ENCODE data around the gene ZFX. TPM values are rescaled to one million over a fixed set of nuclear protein-coding genes. Genes with fewer than 3 reads are reported as not detected.

Gene ZFX
- total RNA-seq, 1 experiment from 2014 or later: 43.3 TPM

DNA sequence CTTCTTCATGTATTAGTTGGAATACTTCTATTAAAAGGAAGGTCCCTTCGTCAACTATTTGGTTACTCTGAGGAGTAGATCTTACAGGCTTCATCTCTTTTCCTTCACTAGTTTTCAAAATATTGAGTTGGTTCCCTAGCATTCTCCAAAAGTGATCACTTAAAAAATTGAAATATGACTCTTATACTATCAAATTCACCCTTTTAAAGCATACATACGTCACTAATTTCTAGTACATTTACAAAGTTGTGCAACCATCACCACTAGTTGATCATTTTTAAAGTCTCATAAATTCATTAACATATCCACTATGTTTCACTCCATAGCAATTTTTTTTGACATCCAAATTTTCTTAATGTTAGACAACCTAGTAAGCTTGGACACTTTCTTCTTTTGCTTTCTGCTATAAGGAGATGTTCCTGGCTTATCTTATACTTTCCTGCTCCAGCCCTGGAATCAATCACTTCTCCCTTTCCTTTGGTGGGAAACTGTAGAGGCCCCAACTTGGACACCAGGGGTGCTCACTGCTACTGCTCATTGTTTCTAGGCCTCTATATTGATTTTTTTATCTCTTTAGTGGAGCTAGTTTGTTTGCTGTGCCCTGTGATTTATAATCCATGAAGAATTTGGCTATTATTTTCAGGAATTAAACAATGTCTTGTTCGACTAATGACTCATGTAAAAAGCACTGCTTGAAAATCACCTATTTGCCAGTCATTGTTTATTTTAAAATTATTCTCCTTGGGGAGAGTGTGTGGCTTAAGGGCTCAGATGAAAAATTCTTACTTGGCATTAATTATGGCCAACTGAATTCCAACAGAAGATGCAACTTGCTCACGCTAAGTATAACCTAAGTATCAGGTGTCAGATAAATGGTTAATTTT, 4.0 kb upstream of the ZFX start:
- no peaks in the 10 kb centered on the region for H3K9me3 Mint-ChIP-seq (ENCODE audit: low read depth, unreplicated experiment)
- H3K4me1 Mint-ChIP-seq (ENCODE audit: low read depth, unreplicated experiment): peaks cover 29% of the 10 kb centered on the region
- intact Hi-C loops (cut with micrococcal nuclease; ENCODE audit: unreplicated experiment): loop anchor here (1.0 kb wide), 1 partner anchor 63 kb away; no protein-coding TSS in a partner anchor
- CTCF ChIA-PET: interaction anchor here (0.6 kb wide), 1 partner anchor 119 kb away, joined by 5 read pairs; no protein-coding TSS in a partner anchor
- DNase-seq: peak; percentile 34
- no TSS peak for BruUV-seq (replicated peaks)
- peaks cover 17% of the 10 kb centered on the region for H3K36me3 Mint-ChIP-seq (ENCODE audit: insufficient read depth, unreplicated experiment)
- H3K27me3 Mint-ChIP-seq (ENCODE audit: unreplicated experiment): no peaks in the 10 kb centered on the region
- H3K27ac Mint-ChIP-seq (ENCODE audit: unreplicated experiment): peak overlapping the region; percentile 83
- peak overlapping the region; percentile 33 for H3K4me3 Mint-ChIP-seq (ENCODE audit: low read depth, unreplicated experiment)
- TF ChIP-seq, protein P1, sequence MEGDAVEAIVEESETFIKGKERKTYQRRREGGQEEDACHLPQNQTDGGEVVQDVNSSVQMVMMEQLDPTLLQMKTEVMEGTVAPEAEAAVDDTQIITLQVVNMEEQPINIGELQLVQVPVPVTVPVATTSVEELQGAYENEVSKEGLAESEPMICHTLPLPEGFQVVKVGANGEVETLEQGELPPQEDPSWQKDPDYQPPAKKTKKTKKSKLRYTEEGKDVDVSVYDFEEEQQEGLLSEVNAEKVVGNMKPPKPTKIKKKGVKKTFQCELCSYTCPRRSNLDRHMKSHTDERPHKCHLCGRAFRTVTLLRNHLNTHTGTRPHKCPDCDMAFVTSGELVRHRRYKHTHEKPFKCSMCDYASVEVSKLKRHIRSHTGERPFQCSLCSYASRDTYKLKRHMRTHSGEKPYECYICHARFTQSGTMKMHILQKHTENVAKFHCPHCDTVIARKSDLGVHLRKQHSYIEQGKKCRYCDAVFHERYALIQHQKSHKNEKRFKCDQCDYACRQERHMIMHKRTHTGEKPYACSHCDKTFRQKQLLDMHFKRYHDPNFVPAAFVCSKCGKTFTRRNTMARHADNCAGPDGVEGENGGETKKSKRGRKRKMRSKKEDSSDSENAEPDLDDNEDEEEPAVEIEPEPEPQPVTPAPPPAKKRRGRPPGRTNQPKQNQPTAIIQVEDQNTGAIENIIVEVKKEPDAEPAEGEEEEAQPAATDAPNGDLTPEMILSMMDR (IDR thresholded peaks at IDR 0.05; ENCODE audit: unreplicated experiment): peak; percentile 25

DNA sequence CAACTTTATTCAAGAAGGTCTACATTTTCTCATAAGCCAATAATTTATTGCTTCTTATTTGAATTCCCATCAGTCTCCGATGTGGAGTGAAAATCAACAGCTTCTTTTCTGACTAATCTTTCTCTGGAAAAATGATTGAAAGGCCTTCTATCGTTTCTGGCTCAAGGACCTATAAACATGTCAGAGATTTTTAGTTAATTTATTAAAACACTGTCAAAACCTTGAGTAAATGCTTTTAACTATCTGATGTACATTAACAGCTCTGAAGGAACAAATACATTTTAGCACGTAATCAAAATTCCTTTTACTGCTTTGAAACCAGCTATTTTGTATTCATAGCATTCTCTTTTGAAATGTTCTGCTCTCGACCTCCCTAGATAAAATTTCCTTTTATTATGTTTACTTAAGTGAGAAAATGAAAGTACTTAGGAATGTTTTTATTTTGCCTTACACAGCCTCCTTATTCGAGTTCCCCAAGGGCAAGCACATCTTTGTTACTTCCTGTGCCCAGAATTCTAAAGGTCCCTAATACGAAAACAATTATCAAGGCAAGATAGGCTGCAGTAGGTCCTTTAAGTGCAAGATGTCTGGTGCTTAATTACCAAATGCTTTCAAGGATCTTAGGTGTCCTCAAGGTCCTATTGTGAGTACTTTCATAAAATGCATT, 3.1 kb upstream of the ZFX start:
- no TSS peak for BruUV-seq (replicated peaks)
- Mint-ChIP-seq H3K36me3 (ENCODE audit: insufficient read depth, unreplicated experiment) (peaks cover 26% of the 10 kb centered on the region), H3K4me1 (ENCODE audit: low read depth, unreplicated experiment) (peaks cover 36% of the 10 kb centered on the region), H3K9me3 (ENCODE audit: low read depth, unreplicated experiment) (no peaks in the 10 kb centered on the region), H3K4me3 (ENCODE audit: low read depth, unreplicated experiment) (peak overlapping the region; percentile 33), H3K27me3 (ENCODE audit: unreplicated experiment) (no peaks in the 10 kb centered on the region), H3K27ac (ENCODE audit: unreplicated experiment) (peak overlapping the region; percentile 83)
- TF ChIP-seq, protein P1 (IDR thresholded peaks at IDR 0.05; ENCODE audit: unreplicated experiment): no peak
- no peak for DNase-seq
- intact Hi-C loops (cut with micrococcal nuclease; ENCODE audit: unreplicated experiment): no loop called here
- CTCF ChIA-PET: no interaction called here

DNA sequence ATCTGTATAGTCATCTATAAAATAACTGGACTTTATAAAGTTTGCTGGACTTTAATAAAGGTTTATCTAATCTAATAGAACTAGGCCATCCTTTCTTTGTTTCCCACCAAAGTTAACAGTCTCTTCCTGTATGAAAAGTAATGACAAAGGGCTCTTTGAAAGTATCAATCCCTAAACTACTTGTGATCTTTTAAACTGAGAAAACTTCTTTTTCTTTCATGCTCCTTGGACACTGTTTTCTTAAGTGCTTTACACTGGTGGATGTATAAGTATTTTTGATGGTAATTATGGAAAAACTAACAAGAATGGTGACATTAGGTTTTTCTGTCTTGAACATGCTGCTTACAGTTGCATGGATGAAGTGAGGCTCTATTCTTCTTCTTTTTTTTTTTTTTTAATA, 2.4 kb upstream of the ZFX start:
- peaks cover 34% of the 10 kb centered on the region for H3K36me3 Mint-ChIP-seq (ENCODE audit: insufficient read depth, unreplicated experiment)
- no peaks in the 10 kb centered on the region for H3K27me3 Mint-ChIP-seq (ENCODE audit: unreplicated experiment)
- intact Hi-C loops (cut with micrococcal nuclease; ENCODE audit: unreplicated experiment): no loop called here
- BruUV-seq (replicated peaks): no TSS peak
- no peaks in the 10 kb centered on the region for H3K9me3 Mint-ChIP-seq (ENCODE audit: low read depth, unreplicated experiment)
- peaks cover 38% of the 10 kb centered on the region for H3K4me1 Mint-ChIP-seq (ENCODE audit: low read depth, unreplicated experiment)
- TF ChIP-seq, protein P1 (IDR thresholded peaks at IDR 0.05; ENCODE audit: unreplicated experiment): no peak
- no peak overlapping the region for H3K4me3 Mint-ChIP-seq (ENCODE audit: low read depth, unreplicated experiment)
- peak overlapping the region; percentile 83 for H3K27ac Mint-ChIP-seq (ENCODE audit: unreplicated experiment)
- CTCF ChIA-PET: no interaction called here
- no peak for DNase-seq

DNA sequence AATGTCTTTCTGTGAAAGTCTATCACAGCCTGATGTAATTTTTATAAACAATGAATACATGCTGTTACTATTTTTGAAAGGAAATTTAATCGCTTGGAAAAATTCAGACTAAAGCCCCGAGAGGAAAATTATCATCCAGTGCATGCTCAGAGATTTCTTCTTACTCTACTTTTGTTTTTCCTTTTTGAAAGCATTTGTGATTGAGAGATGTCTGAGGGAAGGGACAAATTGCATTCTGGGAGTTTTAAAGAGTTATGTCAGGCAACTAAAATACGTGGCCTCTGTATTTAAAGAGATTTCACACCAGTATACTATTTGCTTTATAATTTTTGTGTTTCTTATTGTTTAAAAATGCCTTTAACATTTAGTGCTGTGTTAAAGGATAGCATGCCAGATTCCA, 1.4 kb upstream of the ZFX start:
- intact Hi-C loops (cut with micrococcal nuclease; ENCODE audit: unreplicated experiment): no loop called here
- TF ChIP-seq, protein P1 (IDR thresholded peaks at IDR 0.05; ENCODE audit: unreplicated experiment): no peak
- H3K27ac Mint-ChIP-seq (ENCODE audit: unreplicated experiment): peak overlapping the region; percentile 42
- DNase-seq: no peak
- H3K27me3 Mint-ChIP-seq (ENCODE audit: unreplicated experiment): no peaks in the 10 kb centered on the region
- BruUV-seq (replicated peaks): no TSS peak
- H3K9me3 Mint-ChIP-seq (ENCODE audit: low read depth, unreplicated experiment): no peaks in the 10 kb centered on the region
- H3K4me3 Mint-ChIP-seq (ENCODE audit: low read depth, unreplicated experiment): peak overlapping the region; percentile 56
- H3K4me1 Mint-ChIP-seq (ENCODE audit: low read depth, unreplicated experiment): peaks cover 48% of the 10 kb centered on the region
- CTCF ChIA-PET: no interaction called here
- peaks cover 42% of the 10 kb centered on the region for H3K36me3 Mint-ChIP-seq (ENCODE audit: insufficient read depth, unreplicated experiment)

All from Calu3 (cell line).